ENCODE data around the gene ACOT7. TPM values are rescaled to one million over a fixed set of nuclear protein-coding genes. Genes with fewer than 3 reads are reported as not detected.

Gene ACOT7
- total RNA-seq, 1 donor from 2014 or later = 13.8 TPM

GRCh38 chr1:6265151-6265550 is 128.4 kb downstream of the ACOT7 start:
- DNase-seq (ENCODE audit: low spot score) = no peak
- intact Hi-C loops (cut with DNase I) = no loop called here

GRCh38 chr1:6263716-6264115 is 129.9 kb downstream of the ACOT7 start:
- no peak for DNase-seq (ENCODE audit: low spot score)

GRCh38 chr1:6262555-6263420 is 130.8 kb downstream of the ACOT7 start:
- no peak for DNase-seq (ENCODE audit: low spot score)
- intact Hi-C loops (cut with DNase I) = no loop called here

More at GRCh38 chr1:6263716-6264115, 129.9 kb downstream of the ACOT7 start:
- intact Hi-C loops (cut with DNase I) = no loop called here

- intact Hi-C loops (cut with DNase I) = no loop called here
- DNase-seq (ENCODE audit: low spot score) = no peak
Measured at GRCh38 chr1:6261615-6261995, 132.0 kb downstream of the ACOT7 start.

DNA sequence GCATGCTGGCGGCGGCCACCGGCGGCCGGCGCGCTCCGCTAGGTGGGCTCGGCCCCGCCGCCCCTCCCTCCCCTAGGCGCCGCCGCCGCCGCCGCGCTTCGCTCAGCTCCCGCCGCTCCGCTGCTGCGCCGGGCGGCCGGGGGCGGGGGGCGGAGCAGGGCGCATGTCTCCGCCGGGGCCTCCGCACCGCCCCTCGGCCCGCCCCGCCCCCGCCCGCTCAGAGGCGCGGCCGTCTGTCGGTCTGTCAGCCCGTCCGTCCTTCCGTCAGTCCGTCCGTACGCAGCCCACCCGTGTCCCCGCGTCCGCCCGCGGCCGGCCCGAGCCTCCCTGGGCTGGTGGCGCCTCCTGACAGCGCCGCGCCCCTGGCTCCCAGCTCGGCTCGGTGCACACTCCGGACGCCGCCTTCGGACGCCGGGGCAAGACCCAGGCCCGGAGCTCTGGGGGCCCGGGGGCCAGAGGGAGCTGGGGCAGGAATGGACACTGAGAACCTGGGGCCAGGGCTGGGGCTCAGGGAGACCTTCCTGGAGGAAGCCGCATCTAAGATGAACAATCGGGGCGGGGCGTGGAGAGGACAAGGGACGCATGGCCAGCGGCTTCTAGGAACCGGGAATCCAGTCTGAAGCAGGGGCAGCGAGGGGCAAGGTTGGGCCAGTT is 132.5 kb downstream of the ACOT7 start, which contains the start of gene GPR153:
Gene GPR153, minus strand, starts transcription at position 138 of the 654 bp plus-strand sequence. CDS start 6,193 bp downstream, outside the sequence.
- intact Hi-C loops (cut with DNase I) = no loop called here
- DNase-seq (ENCODE audit: low spot score) = no peak

- intact Hi-C loops (cut with DNase I) = no loop called here
- no peak for DNase-seq (ENCODE audit: low spot score)
Measured at GRCh38 chr1:6260433-6260934, 133.1 kb downstream of the ACOT7 start.

- intact Hi-C loops (cut with DNase I) = no loop called here
- no peak for DNase-seq (ENCODE audit: low spot score)
Measured at GRCh38 chr1:6259491-6260362, 133.8 kb downstream of the ACOT7 start.

DNA sequence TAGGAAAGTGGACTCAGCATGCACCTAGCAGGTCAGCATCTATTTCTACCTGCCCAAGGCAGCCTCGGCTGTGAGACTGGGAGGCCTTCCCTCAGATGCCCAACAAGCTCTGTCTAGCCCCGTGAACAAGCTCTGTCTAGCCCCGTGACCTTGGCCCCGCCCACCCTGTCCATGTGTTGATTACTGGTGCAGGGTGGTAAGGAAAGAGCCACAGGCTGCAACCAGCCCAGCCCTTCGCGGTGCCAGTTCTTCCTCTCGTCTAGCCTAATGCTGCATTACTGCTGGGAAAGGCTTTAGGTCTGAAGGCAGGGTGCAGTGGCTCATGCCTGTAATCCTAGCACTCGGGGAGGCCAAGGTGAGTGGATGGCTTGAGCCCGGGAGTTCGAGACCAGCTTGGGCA is 134.9 kb downstream of the ACOT7 start:
- no peak for DNase-seq (ENCODE audit: low spot score)
- intact Hi-C loops (cut with DNase I) = no loop called here

DNA sequence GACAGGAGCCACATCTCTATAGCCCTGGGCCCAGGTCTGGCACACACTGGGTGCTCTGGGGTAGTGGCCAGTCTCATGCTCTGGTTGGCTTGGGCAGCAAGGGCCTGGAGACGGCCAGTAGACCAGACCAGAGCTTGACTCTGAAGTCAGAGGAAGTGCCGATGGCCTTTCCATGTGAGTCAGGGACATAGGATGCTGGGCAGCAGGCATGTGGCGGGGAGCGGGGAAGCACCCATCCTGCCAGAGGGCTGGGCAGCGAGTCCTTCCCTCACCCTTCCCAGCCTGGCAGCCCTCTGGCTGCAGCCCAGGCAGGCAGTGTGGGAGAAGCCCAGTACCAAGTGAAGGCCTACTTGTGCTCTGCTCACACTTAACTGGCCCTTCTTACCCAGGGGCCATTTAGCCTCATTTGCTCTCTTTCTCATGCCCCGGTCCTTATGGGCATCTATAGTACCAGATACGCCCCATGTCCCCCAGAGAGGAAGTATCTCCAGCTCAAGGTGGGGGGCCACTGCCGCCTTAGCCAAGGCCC is 136.0 kb downstream of the ACOT7 start:
- no peak for DNase-seq (ENCODE audit: low spot score)
- intact Hi-C loops (cut with DNase I) = no loop called here

- no peak for DNase-seq (ENCODE audit: low spot score)
- intact Hi-C loops (cut with DNase I) = no loop called here
Measured at GRCh38 chr1:6256645-6257044, 136.9 kb downstream of the ACOT7 start.

- intact Hi-C loops (cut with DNase I) = no loop called here
- DNase-seq (ENCODE audit: low spot score) = no peak
Measured at GRCh38 chr1:6254691-6255090, 138.9 kb downstream of the ACOT7 start.

GRCh38 chr1:6253380-6253779 is 140.2 kb downstream of the ACOT7 start:
- intact Hi-C loops (cut with DNase I) = no loop called here
- DNase-seq (ENCODE audit: low spot score) = no peak

GRCh38 chr1:6252374-6252710 is 141.2 kb downstream of the ACOT7 start:
- intact Hi-C loops (cut with DNase I) = no loop called here

DNA sequence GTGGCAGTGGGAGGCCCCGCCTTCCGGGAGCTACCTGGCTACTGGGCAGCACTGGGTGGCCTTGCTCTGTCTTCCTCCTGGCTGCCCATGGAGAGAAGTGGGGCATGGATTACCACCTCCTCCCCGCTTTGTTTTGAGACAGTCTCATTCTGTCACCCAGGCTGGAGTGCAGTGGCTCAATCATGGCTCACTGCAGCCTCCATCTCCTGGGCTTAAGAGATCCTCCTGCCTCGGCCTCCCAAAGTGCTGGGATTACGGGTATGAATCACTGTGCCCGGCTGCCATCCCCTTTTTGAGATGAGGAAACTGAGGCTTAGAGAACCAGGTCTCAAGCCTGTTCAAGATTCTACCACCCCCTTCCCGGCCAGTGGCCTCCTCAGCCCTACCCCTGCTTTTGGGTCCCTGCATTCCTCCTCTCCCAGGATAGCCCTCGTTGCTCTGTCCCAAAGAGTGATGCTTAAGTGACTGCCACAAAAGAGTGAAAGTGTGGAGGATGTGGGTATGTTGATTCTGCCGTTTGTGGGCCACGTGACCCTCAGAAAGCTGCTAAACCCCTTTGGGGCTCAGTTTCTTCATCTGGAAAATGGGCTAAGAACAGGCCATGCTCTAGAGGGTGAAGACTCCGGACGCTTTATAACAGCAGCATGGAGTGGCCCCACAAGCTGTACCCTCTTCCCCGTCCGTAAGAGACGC is 141.7 kb downstream of the ACOT7 start:
- DNase-seq (ENCODE audit: low spot score) = no peak
- intact Hi-C loops (cut with DNase I) = no loop called here

More at GRCh38 chr1:6252374-6252710, 141.2 kb downstream of the ACOT7 start:
- DNase-seq (ENCODE audit: low spot score) = no peak

DNA sequence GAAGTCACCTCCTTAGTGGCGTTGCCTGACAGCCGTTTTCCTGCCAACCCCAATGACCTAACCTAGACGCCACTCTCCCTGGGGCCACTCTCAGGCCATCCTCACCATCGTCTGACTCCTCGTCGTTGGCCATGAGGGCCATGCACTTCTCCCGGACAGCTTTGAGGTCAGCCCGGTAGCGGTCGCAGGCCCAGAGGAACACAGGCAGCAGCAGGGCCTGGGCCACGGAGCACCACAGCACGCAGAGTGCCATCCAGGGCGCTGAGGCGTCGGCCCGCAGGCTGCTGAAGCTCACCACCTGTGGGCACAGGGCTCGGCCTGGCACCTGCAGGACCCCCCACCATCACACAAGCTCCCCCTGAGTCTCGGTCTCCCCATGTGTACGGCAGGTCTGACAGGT is 142.3 kb downstream of the ACOT7 start:
- no peak for DNase-seq (ENCODE audit: low spot score)
- intact Hi-C loops (cut with DNase I) = no loop called here

DNA sequence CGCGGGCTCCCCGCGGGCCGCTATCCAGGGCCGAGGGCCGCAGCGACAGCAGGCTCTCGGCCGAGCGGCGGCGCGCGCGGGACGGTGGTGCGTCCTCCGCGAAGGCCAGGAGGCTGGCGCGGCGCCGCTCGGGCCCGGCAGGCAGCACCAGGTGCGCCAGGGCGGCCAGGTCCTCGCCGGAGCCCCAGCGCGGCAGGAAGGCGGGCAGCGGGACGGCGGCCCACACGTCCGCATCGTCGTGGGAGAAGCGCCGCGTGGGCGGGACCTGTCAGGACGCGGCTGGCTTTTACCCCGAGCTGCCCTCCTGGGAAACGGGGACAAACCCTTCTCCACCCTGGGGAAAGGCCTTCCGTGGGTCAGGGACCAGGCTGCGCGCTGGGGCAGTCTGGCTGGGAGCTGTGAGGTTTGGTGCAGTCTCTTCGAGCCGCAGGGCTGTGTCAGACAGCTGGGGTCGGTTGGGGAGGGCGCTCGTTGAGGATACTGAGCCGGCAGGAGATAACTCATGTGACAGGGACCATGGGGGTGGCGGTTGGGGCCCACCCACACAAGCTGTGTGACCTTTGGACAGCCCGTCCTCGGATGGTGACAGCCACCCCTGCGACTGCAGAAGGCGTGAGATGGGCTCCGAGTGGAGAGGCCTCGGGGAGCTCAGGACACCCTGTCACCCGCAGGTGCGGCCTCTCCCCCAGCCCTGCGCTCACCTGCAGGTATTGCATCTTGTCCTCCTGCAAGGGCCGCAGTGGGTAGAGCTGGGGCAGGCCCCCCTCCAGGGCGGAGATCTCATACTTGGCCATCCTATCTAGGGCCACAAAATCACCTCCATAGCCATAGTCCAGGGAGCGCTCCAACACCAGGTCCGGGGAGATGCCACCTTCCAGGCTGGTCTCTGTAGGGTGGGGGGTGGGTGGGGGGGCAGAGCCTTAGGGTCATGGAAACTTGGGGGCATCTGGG is 143.6 kb downstream of the ACOT7 start:
- intact Hi-C loops (cut with DNase I) = loop anchor here (2.0 to 5.0 kb wide), 2 partner anchors 31 to 187 kb away; no protein-coding TSS in a partner anchor
- no peak for DNase-seq (ENCODE audit: low spot score)

GRCh38 chr1:6248932-6249738 is 144.4 kb downstream of the ACOT7 start:
- DNase-seq (ENCODE audit: low spot score) = no peak
- intact Hi-C loops (cut with DNase I) = loop anchor here (2.0 to 5.0 kb wide), 2 partner anchors 32 to 188 kb away; no protein-coding TSS in a partner anchor
